Esophagus mucosa (tissue), 1 donor: Measurements from ENCODE around the gene ZMIZ1. TPM values are rescaled to one million over a fixed set of nuclear protein-coding genes. Genes with fewer than 3 reads are reported as not detected.

Experiments
- ATAC-seq: fragments of 200-7000 bp; cut with Tn5 transposase; one replicate; pipeline ENCODE4 v1.9.1; 2020
- total RNA-seq: library from RNA; stranded (reverse); gene quantifications from one replicate; pipeline ENCODE4 v1.2.4, GENCODE V29; 2023
- donor health status: DM: yes; HTN: yes; CAD: no.

ZMIZ1 gene
- total RNA-seq, 1 donor from 2014 or later = 43.8 TPM

DNA sequence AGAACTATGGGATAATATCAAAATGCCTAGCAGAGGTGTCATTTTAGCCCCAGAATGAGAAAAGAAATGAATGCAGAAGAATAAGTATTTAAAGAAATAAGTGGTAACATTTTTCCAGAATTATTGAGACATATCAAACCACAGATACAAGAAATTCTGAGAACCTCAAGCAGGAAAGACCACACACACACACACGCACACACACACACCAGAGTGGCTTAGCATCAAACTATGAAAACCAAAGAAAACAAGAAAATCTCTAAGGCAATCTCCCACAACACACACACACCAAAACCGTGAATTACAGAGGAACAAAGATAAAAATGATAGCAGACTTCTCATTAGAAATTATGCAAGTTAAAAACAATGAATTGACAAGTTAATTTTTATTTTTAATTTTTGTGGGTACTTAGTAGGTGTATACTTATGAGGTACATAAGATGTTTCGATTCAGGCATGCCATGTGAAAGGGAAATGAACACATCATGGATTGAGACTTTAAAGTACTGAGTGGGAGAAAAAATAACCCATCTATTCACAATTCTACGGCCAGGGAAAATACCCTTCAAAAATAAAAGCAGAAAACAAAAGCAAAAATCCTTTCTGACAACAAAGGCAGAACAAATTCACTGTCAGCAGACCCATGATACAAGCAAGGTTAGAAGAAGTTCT is 293.1 kb downstream of the ZMIZ1 start:
- no peak for ATAC-seq
